Measurements from ENCODE around the gene SLC66A2.

- TF ChIP-seq EZH2 (IDR thresholded peaks at IDR 0.05) (no peak), CTCF (IDR thresholded peaks at IDR 0.05) (no peak)
Measured at GRCh38 chr18:79955302-79956075, 4.0 kb upstream of the SLC66A2 start.
